Measurements from ENCODE around the gene NOVA1.

DNA sequence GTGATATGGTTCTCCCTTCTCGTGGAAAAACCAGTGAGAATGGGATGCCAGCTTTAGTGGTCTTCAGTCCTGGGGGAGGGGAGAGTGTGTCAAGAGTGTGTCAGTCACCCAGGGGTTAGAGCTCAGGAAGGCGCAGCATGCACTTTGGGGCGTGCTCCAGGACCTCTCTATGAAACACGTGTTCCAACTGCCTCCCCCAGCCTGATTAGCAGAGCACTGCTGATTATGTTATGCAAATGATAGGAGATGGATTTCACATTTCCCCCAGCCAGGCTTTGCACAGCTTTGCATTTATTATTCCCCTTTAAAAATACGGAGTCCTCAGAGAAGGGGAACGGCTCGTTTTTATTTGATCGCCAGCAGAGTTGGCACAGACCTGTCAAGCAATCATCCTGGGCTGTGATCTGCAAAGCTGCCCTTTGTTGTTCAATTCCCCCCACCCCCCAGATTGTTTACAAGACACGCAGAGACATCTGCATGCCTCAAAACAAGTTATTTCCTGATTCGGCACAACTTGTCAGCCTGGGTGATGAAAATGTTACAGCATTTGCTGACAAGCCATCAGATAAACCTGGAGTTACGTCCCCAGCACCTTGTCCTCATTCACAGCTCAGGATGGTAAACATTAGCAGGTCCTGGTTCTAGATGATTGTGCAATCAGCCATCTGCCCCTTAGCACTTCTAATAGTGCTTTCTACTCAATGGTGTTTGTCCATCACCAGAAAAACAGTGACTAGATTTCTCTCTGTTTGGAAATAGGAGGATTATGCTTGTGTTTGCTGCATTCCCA lies 196.5 kb downstream of the NOVA1 start:
- TF ChIP-seq, protein P1, sequence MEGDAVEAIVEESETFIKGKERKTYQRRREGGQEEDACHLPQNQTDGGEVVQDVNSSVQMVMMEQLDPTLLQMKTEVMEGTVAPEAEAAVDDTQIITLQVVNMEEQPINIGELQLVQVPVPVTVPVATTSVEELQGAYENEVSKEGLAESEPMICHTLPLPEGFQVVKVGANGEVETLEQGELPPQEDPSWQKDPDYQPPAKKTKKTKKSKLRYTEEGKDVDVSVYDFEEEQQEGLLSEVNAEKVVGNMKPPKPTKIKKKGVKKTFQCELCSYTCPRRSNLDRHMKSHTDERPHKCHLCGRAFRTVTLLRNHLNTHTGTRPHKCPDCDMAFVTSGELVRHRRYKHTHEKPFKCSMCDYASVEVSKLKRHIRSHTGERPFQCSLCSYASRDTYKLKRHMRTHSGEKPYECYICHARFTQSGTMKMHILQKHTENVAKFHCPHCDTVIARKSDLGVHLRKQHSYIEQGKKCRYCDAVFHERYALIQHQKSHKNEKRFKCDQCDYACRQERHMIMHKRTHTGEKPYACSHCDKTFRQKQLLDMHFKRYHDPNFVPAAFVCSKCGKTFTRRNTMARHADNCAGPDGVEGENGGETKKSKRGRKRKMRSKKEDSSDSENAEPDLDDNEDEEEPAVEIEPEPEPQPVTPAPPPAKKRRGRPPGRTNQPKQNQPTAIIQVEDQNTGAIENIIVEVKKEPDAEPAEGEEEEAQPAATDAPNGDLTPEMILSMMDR (IDR thresholded peaks at IDR 0.05) = no peak
- TF ChIP-seq POLR2A (IDR thresholded peaks at IDR 0.05) = no peak

All from esophagus squamous epithelium (tissue), 4 donors.